CD4-positive, alpha-beta T cell treated with Interleukin-15 for 1 hour (primary cell): ENCODE results near the gene SLC22A23.
A peak's percentile ranks its signal among the peaks of the same experiment; 100 is the strongest.
"Not testable (repeated sequence)": the region's sequence is repeated elsewhere in the genome, so short reads cannot be mapped to it uniquely, and the experiment has no call there.

ENCODE experiments used
- DNase-seq: peaks from one replicate; pipeline ENCODE4 v3.0.0-alpha.2; 2020

SLC22A23 gene

GRCh38 chr6:3402310-3403237 lies 54.3 kb downstream of the SLC22A23 start:
- no peak for DNase-seq

- no peak for DNase-seq
Measured at GRCh38 chr6:3400162-3400561, 56.7 kb downstream of the SLC22A23 start.

GRCh38 chr6:3398755-3399696 lies 57.8 kb downstream of the SLC22A23 start:
- no peak for DNase-seq

GRCh38 chr6:3398165-3398562 lies 58.7 kb downstream of the SLC22A23 start:
- no peak for DNase-seq

GRCh38 chr6:3397229-3398164 lies 59.4 kb downstream of the SLC22A23 start:
- no peak for DNase-seq

GRCh38 chr6:3396503-3397180 lies 60.2 kb downstream of the SLC22A23 start:
- no peak for DNase-seq

- DNase-seq, result no peak
Measured at GRCh38 chr6:3394671-3395070, 62.2 kb downstream of the SLC22A23 start.

GRCh38 chr6:3393836-3394202 lies 63.0 kb downstream of the SLC22A23 start:
- DNase-seq, result no peak

- no peak for DNase-seq
Measured at GRCh38 chr6:3392930-3393835, 63.7 kb downstream of the SLC22A23 start.

- no peak for DNase-seq
Measured at GRCh38 chr6:3391902-3392458, 64.9 kb downstream of the SLC22A23 start.

- no peak for DNase-seq
Measured at GRCh38 chr6:3390698-3391097, 66.2 kb downstream of the SLC22A23 start.

GRCh38 chr6:3389390-3390167 lies 67.3 kb downstream of the SLC22A23 start:
- no peak for DNase-seq

- peak; percentile 41 for DNase-seq
Measured at GRCh38 chr6:3388786-3389185, 68.1 kb downstream of the SLC22A23 start.

- DNase-seq, result no peak
Measured at GRCh38 chr6:3386374-3386857, 70.4 kb downstream of the SLC22A23 start.

GRCh38 chr6:3385660-3386151 lies 71.1 kb downstream of the SLC22A23 start:
- DNase-seq, result no peak

- DNase-seq, result not testable (repeated sequence)
Measured at GRCh38 chr6:3385181-3385580, 71.7 kb downstream of the SLC22A23 start.

- DNase-seq, result no peak
Measured at GRCh38 chr6:3384241-3385143, 72.4 kb downstream of the SLC22A23 start.

- no peak for DNase-seq
Measured at GRCh38 chr6:3383525-3383924, 73.3 kb downstream of the SLC22A23 start.
